Measurements from ENCODE around the gene DGKZ.

Gene DGKZ

GRCh38 chr11:46348566-46349401 lies 1.5 kb downstream of the DGKZ start:
- peak; percentile 77 for DNase-seq

- DNase-seq, result no peak
Measured at GRCh38 chr11:46350695-46351094, 3.4 kb downstream of the DGKZ start.

- DNase-seq, result no peak
Measured at GRCh38 chr11:46351148-46351547, 3.9 kb downstream of the DGKZ start.

GRCh38 chr11:46351606-46352005 lies 4.3 kb downstream of the DGKZ start:
- no peak for DNase-seq

- no peak for DNase-seq
Measured at GRCh38 chr11:46352063-46352841, 5.0 kb downstream of the DGKZ start.

- DNase-seq, result no peak
Measured at GRCh38 chr11:46353698-46354097, 6.4 kb downstream of the DGKZ start.

- no peak for DNase-seq
Measured at GRCh38 chr11:46356924-46357482, 9.7 kb downstream of the DGKZ start.

GRCh38 chr11:46357483-46357936 lies 10.2 kb downstream of the DGKZ start:
- DNase-seq, result no peak

- no peak for DNase-seq
Measured at GRCh38 chr11:46359953-46360352, 12.7 kb downstream of the DGKZ start.

GRCh38 chr11:46360878-46361277 lies 13.6 kb downstream of the DGKZ start:
- no peak for DNase-seq

- no peak for DNase-seq
Measured at GRCh38 chr11:46361283-46362155, 14.3 kb downstream of the DGKZ start.

GRCh38 chr11:46362156-46363030 lies 15.1 kb downstream of the DGKZ start:
- no peak for DNase-seq

- DNase-seq, result no peak
Measured at GRCh38 chr11:46363031-46363407, 15.8 kb downstream of the DGKZ start.

- no peak for DNase-seq
Measured at GRCh38 chr11:46363455-46364005, 16.3 kb downstream of the DGKZ start.

- DNase-seq, result no peak
Measured at GRCh38 chr11:46364056-46364455, 16.8 kb downstream of the DGKZ start.

- no peak for DNase-seq
Measured at GRCh38 chr11:46364791-46365190, 17.5 kb downstream of the DGKZ start.

GRCh38 chr11:46366260-46366659 lies 19.0 kb downstream of the DGKZ start:
- no peak for DNase-seq

- no peak for DNase-seq
Measured at GRCh38 chr11:46366661-46367161, 19.4 kb downstream of the DGKZ start.

- DNase-seq, result peak; percentile 18
Measured at GRCh38 chr11:46367244-46367915, 20.1 kb downstream of the DGKZ start.

- no peak for DNase-seq
Measured at GRCh38 chr11:46367916-46368267, 20.6 kb downstream of the DGKZ start.

All from NK-92 treated with Interleukin-12 subunit alpha and Interleukin-12 subunit beta, amount 100 ng/mL, for 24 hours (cell line).